IPS-18c (cell line): ENCODE measurements around the gene THRA.
A peak's percentile ranks its signal among the peaks of the same experiment; 100 is the strongest.

Experiments used
- H3K4me3 ChIP-seq: 2 replicates; pipeline ENCODE4 v1.7.0; 2013; ENCODE audit warnings: low read depth, mild to moderate bottlenecking, low read length, moderate library complexity; ENCODE audit not compliant: insufficient read depth
- H3K9me3 ChIP-seq: one replicate; pipeline ENCODE4 v1.6.1; 2013; ENCODE audit warnings: mild to moderate bottlenecking, low read length, moderate library complexity; ENCODE audit not compliant: control insufficient read depth, insufficient read depth

The THRA gene

DNA sequence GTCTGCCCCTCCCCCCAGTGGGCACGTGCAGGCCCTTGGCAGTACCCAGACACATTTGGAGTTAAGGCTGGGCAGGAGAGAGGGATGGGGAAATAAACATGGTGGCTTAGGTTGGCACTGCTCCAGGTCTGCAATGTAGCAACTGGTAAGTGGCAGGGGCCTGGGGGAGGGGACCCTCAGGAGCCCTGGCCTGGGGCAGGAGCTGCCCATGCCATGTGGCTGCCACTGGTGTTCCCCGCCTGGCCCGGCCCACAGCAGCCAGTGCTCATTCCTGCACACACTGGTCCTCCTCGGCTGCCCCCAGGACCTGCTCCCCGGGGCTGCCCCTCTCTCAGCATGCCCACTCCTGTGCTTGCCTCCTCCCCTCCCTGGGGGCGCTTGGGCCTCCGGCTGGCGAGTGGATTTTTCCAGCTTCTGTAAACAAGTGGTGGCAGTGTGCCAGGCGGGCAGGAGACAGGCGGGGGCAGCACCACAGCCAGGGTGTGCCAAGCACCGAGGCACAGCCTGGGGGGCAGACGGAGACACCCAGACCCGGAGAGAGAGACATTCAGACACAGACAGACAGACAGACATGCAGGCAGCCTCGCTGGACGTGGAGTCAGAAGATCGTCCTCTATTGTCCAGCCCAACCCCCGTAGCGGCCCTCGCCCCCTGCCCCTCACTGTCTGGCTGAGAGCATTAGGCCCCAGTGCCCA lies 9.4 kb downstream of the THRA start:
- Histone ChIP-seq H3K9me3 (peaks cover 2% of the 10 kb centered on the region), H3K4me3 (0 out of 2 replicates have a peak overlapping the region, but pooled peaks have one; percentile 1)

DNA sequence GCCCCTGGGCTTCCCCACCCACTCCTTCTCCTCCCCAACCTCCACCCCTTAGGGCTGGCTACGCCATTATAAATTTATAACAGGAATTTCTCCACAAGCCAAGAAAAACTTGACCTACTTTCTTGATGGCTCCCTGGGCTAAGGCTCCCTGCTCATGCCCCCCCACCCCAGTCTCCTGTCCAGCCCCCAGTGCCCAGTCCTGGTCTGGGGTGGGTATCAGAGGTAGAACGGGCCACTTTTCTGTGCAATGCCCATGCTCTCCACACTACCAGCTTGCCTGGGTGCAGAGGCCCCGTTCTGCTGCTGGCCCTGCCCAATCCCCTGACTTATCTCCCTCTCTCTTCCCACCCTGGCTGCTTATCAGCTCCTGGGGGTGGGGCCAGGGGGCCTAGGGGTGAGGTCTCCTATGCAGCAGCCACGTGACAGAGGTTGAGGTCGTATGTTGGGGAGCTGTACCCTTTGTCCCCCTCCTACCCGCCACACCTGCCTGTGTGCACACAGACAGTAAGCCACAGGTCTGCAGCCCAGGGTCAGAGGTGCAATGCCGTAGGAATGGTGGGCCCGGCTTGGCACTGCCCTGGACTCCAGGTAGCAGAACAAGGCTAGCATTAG lies 10.1 kb downstream of the THRA start:
- Histone ChIP-seq H3K4me3 (no peak overlapping the region), H3K9me3 (peaks cover 2% of the 10 kb centered on the region)

DNA sequence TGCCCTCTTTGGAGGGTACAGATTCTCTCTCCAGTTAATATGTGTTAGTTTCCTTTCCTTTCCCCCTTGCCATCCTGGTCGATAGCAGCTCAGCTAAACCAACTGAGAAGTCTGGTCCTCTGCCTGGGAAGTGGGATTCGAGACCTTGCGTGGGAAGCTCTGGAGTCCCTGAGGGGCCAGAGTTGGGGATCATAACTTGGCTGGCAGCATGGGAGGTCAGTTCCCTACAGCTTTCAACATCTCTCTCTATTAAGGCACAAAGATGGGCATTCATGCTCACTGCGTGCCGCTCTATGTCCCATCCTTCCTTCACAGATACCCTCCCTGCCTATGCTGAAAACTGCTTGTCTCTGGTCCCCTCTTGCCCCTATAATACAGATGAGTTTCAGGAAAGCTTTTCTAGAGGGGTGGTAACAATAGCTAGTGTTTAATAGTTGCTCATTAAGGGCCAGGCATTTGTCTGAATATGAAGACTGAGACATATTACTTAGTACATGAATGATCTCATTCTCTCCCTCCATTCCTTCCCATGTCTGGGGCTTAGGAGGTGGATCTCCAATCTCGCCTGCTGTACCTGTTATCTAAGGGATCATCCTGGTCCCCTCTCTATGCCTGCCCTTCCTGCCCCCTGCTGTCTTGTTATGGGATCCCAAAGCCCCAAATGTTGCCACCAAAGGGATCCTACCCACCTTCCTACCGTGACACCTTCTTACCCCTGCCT lies 10.8 kb downstream of the THRA start:
- no peak overlapping the region for H3K4me3 ChIP-seq
- H3K9me3 ChIP-seq, result peaks cover 1% of the 10 kb centered on the region

DNA sequence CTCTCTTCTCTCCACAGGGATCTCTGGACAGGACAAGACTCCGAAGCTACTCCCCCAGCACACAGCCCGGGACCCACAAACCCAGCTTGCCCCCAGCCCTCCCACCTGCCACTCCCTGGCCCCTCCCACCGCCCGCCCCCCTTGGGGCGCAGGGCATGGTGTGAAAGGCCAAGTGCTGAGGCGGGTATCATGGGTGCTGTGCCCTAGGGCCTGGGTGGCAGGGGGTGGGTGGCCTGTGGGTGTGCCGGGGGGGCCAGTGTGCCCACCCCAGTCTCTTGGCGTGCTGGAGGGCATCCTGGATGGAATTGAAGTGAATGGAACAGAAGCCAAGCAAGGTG lies 11.4 kb downstream of the THRA start:
- Histone ChIP-seq H3K4me3 (no peak overlapping the region), H3K9me3 (no peaks in the 10 kb centered on the region)

DNA sequence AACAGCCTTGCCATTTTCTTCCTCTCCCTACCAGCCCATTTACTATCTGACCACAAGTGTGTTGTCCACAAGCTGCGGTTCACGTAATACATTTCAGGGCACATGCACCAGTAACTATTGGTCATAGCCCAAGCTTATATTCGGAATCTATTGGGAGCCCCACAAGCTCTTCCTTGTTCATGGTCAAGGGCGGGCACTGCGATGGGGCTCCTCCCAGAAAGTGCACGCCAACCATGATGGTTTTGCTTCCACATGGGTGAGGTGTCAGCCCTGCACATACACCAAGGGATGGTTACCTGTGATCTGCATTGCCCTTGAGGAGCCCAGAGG lies 12.1 kb downstream of the THRA start:
- Histone ChIP-seq H3K4me3 (no peak overlapping the region), H3K9me3 (no peaks in the 10 kb centered on the region)

DNA sequence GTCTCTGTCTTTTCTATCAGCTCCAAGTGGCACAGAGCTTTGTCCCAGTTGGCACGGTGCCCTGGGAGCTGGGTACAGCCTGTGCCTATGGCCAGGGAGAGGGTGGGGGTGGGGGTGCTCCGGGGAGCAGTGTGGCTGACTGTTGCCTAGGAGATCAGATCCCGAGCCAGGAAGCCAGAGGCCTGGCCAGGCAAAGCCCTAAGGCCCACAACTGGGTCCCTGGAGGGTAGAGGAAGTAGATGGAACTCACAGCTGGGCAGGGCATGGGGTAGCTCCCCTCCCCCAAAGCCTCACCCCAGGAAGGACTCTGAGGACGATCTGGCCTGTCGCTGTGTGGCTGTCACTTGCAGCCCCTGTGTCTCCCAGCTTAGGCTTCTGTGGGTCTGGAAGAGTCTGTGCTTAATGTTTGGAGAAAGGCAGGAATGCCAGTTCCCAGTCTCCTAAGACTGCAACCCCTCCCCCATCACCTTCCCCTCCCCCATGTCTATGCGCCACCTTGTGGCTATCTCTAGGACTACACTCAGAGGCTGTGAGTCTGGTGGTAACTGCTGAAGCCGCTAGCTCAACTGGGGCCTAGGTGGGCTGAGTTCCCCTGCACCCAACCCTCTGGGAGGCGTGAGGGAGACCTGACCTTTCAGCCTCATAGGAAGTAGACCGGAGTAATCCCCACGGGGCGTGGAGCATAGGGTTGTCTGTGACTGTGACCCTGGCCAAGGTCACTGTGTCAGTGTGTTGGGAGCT lies 12.6 kb downstream of the THRA start:
- no peak overlapping the region for H3K4me3 ChIP-seq
- H3K9me3 ChIP-seq, result no peaks in the 10 kb centered on the region

DNA sequence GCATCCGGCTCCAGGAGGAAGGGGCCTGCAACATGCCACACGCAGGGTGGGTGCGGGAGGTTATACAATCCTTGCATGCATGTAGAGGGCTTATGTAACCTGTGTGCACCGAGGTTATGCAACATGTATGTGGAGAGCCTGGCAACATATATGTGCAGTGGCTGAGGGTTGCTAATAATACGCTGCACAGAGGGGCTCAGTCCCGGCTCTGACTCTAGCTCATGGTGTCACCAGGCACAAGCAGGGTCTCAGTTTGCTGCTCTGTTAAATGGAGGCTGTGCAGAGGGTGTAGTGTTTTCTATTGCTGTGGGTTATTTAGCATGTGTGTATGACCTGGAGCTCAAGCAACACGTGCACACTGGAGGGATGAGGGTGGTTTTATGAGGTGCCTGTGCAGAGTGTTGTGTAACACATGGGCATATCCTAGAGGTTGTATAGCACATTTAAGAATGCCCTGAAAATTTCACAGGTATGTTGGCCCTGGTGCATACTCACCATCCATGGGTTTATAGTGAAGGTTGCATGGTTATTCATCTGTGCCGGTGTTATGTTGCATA lies 13.3 kb downstream of the THRA start:
- Histone ChIP-seq H3K4me3 (no peak overlapping the region), H3K9me3 (no peaks in the 10 kb centered on the region)

DNA sequence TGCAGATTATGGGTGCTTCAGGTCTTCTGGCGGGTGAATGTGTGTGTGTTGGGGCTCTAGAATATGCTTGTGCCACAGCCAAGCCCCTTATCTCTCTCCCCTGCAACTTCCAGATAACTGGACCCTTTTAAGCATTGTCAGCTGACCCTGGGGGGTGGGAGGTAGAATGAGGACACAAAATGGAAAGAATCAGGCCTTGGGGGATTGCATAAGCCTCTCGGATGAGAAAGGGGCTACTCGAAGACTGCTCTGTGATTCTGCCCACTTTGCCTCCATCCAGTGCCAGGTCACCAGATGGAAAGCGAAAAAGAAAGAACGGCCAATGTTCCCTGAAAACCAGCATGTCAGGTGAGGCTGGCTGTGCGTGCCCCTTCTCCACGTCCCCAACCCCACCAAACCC lies 13.8 kb downstream of the THRA start:
- no peak overlapping the region for H3K4me3 ChIP-seq
- no peaks in the 10 kb centered on the region for H3K9me3 ChIP-seq

DNA sequence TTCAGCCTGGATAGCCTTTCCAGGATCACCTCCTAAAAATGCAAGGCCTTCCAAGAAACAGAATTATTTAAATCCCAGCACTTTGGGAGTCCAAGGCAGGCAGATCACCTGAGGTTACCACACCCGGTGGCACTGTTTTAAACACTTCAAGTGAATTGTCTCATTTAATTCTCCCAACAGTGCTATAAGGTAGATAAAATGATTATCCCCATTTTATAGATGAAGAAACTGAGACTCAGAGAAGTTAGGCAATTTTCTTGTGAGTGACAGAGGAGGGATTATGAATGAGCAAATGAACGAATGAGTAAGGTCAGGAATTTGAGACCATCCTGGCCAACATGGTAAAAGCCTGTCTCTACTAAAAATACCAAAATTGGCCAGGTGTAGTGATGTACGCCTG lies 16.8 kb downstream of the THRA start:
- Histone ChIP-seq H3K9me3 (no peaks in the 10 kb centered on the region), H3K4me3 (no peak overlapping the region)

DNA sequence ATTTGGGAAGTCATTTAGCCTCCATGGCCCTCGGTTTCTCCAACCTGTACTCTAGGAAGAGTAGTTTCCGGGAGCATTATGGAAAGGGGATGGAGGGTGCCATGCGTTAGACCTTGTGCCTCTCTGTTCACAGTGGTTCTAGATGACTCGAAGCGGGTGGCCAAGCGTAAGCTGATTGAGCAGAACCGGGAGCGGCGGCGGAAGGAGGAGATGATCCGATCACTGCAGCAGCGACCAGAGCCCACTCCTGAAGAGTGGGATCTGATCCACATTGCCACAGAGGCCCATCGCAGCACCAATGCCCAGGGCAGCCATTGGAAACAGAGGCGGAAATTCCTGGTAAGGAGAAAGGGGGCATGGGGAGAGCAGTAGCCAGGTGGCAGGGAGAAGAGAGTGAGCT lies 21.7 kb downstream of the THRA start:
- Histone ChIP-seq H3K4me3 (no peak overlapping the region), H3K9me3 (no peaks in the 10 kb centered on the region)

DNA sequence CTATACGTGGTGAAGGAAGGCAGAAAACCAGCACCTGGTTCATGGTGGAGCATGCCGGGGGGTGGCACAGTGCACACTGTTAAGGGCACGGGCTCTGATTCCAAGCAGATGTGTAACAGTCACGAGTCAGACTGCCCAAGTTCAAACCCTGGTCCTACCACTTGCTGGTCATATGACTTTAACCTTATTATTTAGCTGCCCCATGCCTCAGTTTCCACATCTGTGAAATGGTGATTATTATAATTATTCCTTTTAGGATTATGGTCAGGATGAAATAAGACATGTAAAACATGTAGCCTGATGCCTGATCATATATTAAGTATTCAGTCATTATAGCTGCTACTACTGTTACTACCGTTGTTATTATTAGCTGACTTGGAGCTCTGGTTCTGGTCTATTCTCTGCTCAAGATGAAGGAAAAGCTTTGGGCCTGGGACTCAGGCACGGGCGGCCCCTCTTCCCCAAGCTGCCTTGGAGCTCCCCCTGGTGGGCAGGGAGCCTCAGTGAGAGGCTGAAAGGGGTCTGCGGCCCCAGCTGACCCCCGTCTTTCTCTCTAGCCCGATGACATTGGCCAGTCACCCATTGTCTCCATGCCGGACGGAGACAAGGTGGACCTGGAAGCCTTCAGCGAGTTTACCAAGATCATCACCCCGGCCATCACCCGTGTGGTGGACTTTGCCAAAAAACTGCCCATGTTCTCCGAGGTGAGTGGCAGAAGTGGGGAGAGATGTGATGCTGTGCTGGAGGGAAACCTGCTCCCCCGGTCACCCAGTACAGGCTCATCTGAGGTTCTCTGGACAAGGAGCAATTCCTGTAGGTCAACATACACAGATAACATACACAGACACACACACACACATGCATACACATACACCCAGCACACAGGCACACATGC lies 23.6 kb downstream of the THRA start:
- Histone ChIP-seq H3K9me3 (no peaks in the 10 kb centered on the region), H3K4me3 (no peak overlapping the region)

DNA sequence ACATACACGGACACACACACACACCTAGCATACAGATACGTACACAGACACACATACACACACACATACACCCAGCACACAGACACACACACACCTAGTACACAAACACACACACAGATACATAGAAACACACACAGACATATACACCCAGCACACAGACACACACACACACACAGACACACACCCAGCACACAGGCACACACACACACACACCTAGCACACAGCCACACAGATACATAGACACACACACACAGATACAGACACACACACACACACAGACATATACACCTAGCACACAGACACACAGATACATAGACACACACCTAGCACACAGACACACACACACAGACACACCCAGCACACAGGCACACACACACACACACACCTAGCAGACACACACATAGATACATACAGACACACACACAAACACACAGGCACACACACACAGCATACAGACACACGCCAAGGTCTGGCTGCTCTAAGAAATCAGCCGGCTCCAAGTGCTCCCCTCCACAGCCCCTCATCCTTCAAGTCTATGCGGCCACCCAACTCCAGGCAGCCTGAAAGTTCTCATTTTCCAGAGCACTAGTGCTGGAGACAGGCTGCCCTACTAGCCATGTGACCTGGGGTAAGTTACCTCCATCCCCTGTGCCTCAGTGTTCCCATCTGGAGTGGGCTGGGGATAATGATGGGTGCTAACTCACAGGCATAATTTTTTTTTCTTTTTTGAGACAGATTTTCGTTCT lies 24.5 kb downstream of the THRA start:
- Histone ChIP-seq H3K9me3 (no peaks in the 10 kb centered on the region), H3K4me3 (no peak overlapping the region)

DNA sequence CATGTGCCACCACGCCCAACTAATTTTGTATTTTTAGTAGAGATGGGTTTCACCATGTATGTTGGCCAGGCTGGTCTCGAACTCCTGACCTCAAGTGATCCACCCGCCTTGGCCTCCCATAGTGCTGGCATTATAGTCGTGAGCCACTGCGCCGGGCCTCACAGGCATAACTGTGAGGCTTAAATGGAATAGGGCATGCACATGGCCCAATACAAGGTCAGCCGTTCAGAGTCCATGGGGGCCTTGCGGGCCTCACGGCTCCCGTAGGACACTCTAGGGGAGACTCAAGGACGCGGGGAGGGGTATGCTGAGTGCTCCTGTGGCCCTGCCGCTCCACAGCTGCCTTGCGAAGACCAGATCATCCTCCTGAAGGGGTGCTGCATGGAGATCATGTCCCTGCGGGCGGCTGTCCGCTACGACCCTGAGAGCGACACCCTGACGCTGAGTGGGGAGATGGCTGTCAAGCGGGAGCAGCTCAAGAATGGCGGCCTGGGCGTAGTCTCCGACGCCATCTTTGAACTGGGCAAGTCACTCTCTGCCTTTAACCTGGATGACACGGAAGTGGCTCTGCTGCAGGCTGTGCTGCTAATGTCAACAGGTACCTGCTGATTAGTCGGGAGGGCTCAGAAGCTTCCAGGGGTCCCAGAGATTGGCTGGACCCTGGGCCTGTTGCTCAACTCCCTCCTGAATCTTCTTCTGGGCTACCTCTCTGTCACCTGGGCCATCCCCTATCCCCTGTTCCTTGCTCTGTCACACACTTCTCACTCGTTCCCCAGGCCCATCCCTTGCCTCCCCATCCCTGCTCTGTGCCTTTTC lies 25.3 kb downstream of the THRA start:
- Histone ChIP-seq H3K9me3 (no peaks in the 10 kb centered on the region), H3K4me3 (no peak overlapping the region)

DNA sequence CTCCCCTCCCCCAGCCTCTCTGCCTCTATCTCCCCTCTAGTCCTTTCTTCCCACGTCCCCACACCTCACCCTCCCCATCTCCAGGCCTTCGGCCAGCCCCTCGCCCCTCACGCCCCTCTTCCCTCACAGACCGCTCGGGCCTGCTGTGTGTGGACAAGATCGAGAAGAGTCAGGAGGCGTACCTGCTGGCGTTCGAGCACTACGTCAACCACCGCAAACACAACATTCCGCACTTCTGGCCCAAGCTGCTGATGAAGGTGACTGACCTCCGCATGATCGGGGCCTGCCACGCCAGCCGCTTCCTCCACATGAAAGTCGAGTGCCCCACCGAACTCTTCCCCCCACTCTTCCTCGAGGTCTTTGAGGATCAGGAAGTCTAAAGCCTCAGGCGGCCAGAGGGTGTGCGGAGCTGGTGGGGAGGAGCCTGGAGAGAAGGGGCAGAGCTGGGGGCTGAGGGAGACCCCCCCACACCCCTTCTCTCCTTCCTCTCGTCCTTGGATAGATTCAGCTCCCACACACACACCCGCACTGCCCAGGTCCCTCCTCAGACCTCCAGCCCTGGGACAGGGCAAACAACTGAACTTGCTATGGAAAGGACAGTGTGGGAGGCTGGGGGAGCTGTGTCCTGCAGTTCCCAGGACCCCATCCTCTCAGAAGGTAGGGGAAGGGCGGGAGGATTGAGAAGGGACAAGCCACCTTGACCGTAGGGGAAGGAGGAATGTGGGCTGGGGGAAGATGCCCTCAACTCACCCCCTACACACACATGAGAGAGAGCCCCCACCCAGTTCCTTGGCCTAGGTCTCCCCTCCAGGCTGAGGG lies 26.5 kb downstream of the THRA start:
- Histone ChIP-seq H3K9me3 (no peaks in the 10 kb centered on the region), H3K4me3 (no peak overlapping the region)
